WERI-Rb-1 (cell line): ENCODE data around the gene PTP4A1.

Source experiments
- DNase-seq: peaks from one replicate; pipeline ENCODE4 v3.0.0-alpha.2; 2020
- H3K27ac ChIP-seq: fragments of 250-450 bp; sonication (Bioruptor Pico); 2 replicates; pipeline ENCODE4 v1.5.1; 2020; ENCODE audit warnings: mild to moderate bottlenecking, moderate library complexity
- H3K27me3 ChIP-seq: fragments of 250-450 bp; sonication (Bioruptor Pico); 2 replicates; pipeline ENCODE4 v1.5.1; 2021; ENCODE audit warnings: mild to moderate bottlenecking, low read depth, moderate library complexity; ENCODE audit not compliant: insufficient read depth, severe bottlenecking
- H3K36me3 ChIP-seq: fragments of 250-450 bp; sonication (Bioruptor Pico); 2 replicates; pipeline ENCODE4 v1.5.1; 2020; ENCODE audit warnings: mild to moderate bottlenecking, moderate library complexity
- H3K4me3 ChIP-seq: 2 replicates; pipeline ENCODE4 v1.5.1; 2011; ENCODE audit warnings: low read depth, mild to moderate bottlenecking, control low read depth, low read length
- H3K9me3 ChIP-seq: fragments of 250-450 bp; sonication (Bioruptor Pico); 2 replicates; pipeline ENCODE4 v1.5.1; 2021; ENCODE audit warnings: mild to moderate bottlenecking, moderate library complexity; ENCODE audit not compliant: severe bottlenecking
- TF ChIP-seq, protein P1 (sequence below): IDR thresholded peaks from 2 replicates; pipeline ENCODE4 v1.5.1; 2011; ENCODE audit warnings: low read depth, mild to moderate bottlenecking, control low read depth, inconsistent platforms, low read length

PTP4A1 gene

DNA sequence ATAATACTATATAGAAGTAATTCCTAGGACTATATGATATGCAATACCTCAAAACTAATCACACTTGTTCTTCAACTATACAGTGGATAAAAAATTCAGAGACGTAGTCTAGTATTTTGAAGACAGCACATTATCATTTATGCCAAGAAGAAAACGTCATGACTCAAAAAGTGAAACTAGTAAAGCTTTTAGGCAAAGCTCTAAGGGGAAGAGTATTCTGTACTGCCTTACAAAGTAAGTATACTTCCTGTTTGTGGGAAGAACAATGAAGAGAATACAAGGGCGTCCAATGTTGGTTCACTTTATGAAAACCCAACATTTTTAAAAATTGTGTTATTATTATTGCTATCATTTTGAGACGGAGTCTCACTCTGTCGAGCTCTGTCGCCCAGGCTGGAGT is 27.9 kb downstream of the PTP4A1 start:
- H3K9me3 ChIP-seq: no peaks in the 10 kb centered on the region
- no peak overlapping the region for H3K4me3 ChIP-seq
- no peaks in the 10 kb centered on the region for H3K36me3 ChIP-seq
- TF ChIP-seq, protein P1, sequence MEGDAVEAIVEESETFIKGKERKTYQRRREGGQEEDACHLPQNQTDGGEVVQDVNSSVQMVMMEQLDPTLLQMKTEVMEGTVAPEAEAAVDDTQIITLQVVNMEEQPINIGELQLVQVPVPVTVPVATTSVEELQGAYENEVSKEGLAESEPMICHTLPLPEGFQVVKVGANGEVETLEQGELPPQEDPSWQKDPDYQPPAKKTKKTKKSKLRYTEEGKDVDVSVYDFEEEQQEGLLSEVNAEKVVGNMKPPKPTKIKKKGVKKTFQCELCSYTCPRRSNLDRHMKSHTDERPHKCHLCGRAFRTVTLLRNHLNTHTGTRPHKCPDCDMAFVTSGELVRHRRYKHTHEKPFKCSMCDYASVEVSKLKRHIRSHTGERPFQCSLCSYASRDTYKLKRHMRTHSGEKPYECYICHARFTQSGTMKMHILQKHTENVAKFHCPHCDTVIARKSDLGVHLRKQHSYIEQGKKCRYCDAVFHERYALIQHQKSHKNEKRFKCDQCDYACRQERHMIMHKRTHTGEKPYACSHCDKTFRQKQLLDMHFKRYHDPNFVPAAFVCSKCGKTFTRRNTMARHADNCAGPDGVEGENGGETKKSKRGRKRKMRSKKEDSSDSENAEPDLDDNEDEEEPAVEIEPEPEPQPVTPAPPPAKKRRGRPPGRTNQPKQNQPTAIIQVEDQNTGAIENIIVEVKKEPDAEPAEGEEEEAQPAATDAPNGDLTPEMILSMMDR: no peak
- no peak overlapping the region for H3K27ac ChIP-seq
- H3K27me3 ChIP-seq: no peaks in the 10 kb centered on the region
- DNase-seq: no peak

DNA sequence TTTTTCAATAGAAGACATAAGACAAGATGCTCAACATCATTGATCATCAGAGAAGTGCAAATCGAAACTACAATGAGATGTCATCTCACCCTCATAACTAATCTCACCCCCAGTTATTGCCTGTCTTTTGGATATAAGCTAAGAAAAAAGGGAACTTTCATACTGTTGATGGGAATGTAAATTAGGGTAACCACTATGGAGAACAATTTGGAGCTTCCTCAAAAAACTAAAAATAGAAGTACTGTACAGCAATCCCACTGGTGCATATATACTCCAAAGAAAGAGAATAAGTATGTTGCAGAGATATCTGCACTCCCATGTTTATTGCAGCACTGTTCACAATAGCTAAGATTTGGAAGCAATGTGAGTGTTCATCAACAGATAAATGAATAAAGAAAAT is 37.0 kb downstream of the PTP4A1 start:
- no peaks in the 10 kb centered on the region for H3K36me3 ChIP-seq
- no peaks in the 10 kb centered on the region for H3K27me3 ChIP-seq
- TF ChIP-seq, protein P1: no peak
- no peak for DNase-seq
- H3K27ac ChIP-seq: no peak overlapping the region
- no peak overlapping the region for H3K4me3 ChIP-seq
- no peaks in the 10 kb centered on the region for H3K9me3 ChIP-seq

DNA sequence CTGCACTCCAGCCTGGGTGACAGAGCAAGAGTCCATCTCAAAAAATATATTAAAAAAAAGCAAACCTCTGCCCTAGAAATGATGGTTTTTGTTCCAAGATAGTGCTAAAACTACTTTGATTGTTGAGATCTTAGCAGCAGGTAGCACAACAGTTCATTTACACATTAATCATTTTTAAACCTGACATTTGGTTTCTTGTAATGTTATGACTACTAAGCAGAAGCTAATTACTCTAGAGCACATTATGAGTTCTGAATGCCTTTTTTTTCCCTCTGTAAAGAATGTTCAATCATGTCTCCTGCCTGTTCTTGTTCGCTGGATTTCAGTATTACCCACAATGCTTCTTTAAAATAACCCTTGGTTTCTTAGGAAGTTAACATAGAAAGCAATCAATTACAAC is 38.7 kb downstream of the PTP4A1 start:
- H3K36me3 ChIP-seq: no peaks in the 10 kb centered on the region
- TF ChIP-seq, protein P1: no peak
- H3K4me3 ChIP-seq: no peak overlapping the region
- H3K27ac ChIP-seq: no peak overlapping the region
- no peaks in the 10 kb centered on the region for H3K9me3 ChIP-seq
- H3K27me3 ChIP-seq: no peaks in the 10 kb centered on the region
- no peak for DNase-seq

DNA sequence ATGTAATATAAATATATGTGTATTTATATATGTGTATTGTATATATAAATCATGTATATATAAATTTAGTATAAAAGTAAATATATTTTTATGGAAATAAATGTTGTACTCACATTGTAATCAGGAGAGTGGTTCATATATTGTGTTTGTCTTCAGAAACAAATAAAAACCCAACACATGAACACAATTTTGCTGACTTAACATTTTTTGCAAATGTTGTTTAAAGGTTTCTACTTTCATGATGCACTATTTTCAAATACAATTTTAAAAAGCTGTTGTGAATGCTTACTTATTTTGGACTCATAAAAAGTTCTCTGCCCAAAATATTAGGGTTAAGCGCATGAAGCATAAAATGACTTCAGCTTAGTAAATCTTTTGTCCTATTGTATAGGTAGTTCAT is 39.3 kb downstream of the PTP4A1 start:
- Histone ChIP-seq H3K27me3 (no peaks in the 10 kb centered on the region), H3K4me3 (no peak overlapping the region), H3K9me3 (no peaks in the 10 kb centered on the region), H3K27ac (no peak overlapping the region), H3K36me3 (no peaks in the 10 kb centered on the region)
- TF ChIP-seq, protein P1: no peak
- no peak for DNase-seq

DNA sequence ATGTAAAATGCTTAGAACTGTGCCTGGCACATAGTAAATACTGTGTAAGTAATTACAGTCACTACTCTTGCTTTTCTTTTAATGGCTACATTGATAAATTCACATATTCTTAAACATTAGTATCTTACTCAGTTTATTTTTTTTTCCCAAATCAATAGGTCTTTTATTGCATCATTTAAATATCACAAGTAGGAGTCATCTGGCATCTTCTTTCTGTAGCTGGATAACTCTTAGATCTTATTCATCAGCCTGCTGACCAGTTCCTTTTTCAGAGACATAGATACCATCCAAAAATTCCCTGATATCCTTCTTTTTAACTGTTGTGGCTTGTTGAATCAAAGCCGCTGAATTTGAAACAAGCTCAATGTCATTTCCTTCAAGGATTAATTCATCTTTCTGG is 43.3 kb downstream of the PTP4A1 start:
- H3K27ac ChIP-seq: no peak overlapping the region
- H3K9me3 ChIP-seq: no peaks in the 10 kb centered on the region
- H3K4me3 ChIP-seq: no peak overlapping the region
- TF ChIP-seq, protein P1: no peak
- H3K27me3 ChIP-seq: no peaks in the 10 kb centered on the region
- no peak for DNase-seq
- no peaks in the 10 kb centered on the region for H3K36me3 ChIP-seq
